Ramos (cell line): Measurements from ENCODE around the gene NF1.
"Not testable (repeated sequence)": the region's sequence is repeated elsewhere in the genome, so short reads cannot be mapped to it uniquely, and the experiment has no call there.

Source experiments
- in situ Hi-C: fragments of 300-500 bp; cut with MboI; formaldehyde crosslinking; loops from one replicate; pipeline ENCODE4 v1.14.3; 2022; ENCODE audit warnings: low sequenced_read_pairs; ENCODE audit not compliant: unreplicated experiment

Gene NF1

DNA sequence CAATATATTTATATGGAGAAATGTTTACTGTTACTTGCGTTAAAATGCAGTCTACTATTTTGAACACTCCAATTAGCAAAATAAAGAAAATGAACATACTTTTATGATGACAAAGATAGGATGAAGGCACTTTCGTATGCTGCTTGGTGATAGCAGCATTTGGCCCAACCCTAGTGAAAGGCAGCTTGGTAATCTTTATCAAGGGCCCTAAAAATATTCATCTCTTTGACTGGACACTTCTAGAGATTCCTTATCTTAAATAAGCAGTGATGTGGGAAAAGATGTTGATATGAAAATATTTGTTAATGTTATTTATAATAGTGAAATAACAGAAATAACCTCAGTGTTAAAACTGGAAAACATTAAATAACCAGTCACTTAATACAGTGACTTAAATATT lies 79.4 kb downstream of the NF1 start:
- in situ Hi-C loops = no loop called here

DNA sequence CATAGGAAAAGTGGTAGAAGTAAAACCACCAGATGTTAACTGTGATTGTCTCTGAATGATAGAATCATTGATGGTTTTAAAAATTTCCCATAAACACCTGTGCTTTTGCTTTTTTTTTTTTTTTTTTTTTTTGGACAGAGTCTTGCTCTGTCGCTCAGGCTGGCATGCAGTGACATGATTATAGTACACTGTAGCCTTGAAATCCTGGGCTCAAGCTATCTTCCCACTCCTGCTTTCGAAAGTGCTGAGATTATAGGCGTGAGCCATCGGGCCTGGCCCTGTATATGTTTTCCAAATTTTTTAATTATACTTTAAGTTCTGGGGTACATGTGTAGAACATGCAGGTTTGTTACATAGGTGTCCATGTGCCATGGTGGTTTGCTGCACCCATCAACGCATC lies 80.5 kb downstream of the NF1 start:
- in situ Hi-C loops = no loop called here

DNA sequence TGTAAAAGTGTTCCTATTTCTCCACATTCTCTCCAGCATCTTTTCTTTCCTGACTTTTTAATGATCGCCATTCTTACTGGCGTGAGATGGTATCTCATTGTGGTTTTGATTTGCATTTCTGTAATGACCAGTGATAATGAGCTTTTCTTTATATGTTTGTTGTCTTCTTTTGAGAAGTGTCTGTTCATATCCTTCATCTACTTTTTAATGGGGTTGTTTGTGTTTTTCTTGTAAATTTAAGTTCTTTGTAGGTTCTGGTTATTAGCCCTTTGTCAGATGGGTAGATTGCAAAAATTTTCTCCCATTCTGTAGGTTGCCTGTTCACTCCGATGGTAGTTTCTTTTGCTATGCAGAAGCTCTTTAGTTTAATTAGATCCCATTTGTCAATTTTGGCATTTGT lies 81.4 kb downstream of the NF1 start:
- in situ Hi-C loops = not testable (repeated sequence)

DNA sequence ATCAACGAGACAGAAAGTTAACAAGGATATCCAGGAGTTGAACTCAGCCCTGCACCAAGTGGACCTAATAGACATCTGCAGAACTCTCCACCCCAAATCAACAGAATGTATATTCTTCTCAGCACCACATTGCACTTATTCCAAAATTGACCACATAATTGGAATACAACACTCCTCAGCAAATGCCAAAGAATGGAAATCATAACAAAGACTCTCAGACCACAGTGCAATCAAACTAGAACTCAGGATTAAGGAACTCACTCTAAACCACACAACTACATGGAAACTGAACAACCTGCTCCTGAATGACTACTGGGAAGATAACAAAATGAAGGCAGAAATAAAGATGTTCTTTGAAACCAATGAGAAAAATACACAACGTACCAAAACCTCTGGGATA lies 84.2 kb downstream of the NF1 start:
- in situ Hi-C loops = not testable (repeated sequence)

DNA sequence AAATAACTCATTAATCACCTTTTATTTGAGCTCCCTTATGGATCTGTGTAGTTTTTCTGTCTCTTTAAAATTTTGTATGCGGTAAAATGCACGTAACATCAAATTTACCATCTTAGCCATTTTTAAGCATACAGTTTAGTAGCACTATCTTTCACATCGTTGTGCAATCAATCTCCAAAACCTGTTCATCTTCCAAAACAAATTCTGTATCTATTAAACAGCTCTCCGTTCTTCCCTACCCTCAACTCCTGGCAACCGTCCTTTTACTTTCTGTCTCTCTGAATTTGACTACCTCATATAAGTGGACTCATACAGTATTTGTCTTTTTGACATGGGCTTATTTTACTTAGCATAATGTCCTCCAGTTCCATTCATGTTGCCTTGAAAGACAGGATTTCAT lies 100.5 kb downstream of the NF1 start:
- in situ Hi-C loops = no loop called here

DNA sequence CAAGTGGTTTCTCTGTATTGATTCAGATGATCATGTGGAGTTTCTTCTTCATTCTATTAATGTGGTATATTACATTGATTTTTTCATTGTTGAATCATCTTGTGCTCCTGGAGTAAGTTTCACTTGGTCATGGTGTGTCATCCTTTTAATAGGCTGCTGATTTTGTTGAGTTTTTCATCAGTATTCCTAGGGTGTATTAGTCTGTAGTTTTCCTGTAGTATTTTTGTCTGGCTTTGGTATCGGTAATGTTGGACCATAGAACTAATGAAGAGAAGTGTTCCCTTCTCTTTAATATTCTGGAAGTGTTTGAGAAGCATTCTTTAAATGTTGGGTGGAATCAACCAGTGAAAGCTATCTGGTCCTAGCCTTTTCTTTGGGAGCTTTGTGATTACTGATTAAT lies 103.2 kb downstream of the NF1 start:
- in situ Hi-C loops = no loop called here

DNA sequence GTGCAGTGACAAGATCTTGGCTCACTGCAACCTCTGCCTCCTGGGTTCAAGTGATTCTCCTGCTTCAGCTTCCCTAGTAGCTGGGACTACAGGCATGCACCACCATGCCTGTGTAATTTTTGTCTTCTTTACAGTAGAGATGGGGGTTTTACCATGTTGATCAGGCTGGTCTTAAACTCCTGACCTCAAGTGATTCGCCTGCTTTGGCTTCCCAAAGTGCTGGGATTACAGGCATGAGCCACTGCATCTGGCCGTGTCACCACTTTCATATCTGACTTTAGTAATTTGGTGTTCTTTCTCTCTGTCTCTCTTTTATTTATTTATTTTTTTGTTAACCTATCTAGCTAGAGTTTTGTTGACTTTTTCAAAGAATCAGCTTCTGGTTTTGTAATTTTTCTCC lies 103.9 kb downstream of the NF1 start:
- in situ Hi-C loops = not testable (repeated sequence)

DNA sequence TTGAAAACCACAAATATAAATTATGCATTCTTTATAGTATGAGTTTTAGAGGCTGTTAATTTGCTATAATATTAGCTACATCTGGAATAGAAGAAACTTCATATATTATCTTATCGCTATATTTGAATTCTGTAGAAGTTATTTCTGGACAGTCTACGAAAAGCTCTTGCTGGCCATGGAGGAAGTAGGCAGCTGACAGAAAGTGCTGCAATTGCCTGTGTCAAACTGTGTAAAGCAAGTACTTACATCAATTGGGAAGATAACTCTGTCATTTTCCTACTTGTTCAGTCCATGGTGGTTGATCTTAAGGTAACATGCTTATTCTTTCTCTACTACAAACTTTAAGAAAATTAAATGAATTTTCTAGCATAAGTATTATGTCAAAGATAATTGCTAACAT lies 105.5 kb downstream of the NF1 start:
- in situ Hi-C loops = no loop called here

DNA sequence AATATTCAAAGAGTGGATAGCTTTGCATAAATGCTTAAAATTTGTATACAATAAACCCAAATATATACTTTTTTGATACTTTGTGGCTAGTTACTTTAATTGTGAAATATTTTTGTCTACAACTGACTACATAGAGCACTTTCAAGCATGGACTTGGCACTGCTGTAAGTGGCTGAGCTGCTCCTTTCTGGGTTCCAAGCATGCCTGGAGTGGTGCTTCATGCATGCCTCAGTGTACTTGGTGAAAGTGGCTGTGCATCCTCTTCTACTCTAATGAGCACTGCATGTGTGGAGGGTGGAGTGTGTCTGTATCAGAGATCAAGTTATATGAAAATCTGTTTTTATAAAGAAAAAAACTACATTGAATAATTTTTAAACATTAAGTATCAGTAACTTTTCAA lies 108.2 kb downstream of the NF1 start:
- in situ Hi-C loops = no loop called here

DNA sequence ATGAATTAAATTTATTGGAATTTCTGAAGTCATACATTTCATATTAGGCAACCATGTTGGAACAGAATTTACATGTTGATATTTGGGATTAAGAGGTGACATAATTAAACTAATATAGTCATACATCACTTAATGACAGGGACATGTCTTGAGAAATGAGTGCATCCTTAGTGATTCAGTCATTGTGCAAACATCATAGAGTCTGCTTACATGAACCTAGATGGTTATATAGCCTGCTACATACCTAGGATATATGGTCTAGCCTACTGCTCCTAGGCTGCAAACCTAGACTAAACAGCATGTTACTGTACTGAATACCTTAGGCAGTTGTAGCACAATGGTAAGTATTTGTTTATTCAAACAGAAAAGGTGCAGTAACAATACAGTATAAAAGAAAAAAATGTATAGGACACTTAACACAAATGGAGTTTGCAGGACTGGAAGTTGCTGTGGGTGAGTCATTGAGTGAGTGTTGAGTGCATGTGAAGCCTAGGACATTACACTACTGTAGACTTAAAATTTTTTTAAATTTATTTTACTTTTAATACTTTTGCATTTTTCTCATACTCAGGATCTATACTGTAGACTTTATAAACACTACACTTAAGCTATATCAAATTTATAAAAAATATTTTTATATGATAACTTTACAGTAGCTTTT lies 116.7 kb downstream of the NF1 start:
- in situ Hi-C loops = loop anchor here (10.0 kb wide), 1 partner anchor 197 kb away; no protein-coding TSS in a partner anchor

DNA sequence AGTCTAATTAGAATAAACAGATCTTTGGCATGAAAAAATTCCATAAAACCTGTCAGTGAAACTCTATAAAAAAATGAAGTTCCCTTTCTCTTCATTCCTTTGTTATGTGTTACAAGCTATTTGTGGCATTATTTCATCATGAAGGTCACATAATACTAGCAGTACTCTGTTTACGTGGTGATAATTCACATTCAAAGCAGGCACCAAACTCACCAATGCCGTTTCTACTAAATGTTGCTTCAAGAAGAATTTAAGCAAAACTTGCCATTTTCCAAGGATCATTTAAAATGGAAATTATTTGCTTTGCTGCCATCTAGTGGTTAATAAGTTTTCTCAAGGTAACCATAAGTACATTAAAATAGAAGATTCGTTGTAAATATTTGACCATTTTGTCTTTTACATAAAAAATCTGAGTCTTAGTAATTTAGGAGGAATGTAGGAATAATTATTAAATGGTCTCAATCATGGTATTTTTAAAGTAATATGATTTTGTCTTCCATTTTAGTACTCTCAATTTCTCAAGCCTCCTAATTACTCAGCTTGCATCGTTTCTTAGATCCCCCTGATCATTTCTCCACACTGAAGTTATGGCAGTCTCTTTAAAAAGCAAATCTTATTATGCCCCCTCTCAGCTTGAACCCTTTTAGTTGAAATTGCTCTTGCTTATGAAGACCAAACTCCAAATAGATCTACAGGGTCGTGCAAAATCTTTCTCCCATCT lies 121.4 kb downstream of the NF1 start:
- in situ Hi-C loops = loop anchor here (10.0 kb wide), 1 partner anchor 201 kb away; no protein-coding TSS in a partner anchor

DNA sequence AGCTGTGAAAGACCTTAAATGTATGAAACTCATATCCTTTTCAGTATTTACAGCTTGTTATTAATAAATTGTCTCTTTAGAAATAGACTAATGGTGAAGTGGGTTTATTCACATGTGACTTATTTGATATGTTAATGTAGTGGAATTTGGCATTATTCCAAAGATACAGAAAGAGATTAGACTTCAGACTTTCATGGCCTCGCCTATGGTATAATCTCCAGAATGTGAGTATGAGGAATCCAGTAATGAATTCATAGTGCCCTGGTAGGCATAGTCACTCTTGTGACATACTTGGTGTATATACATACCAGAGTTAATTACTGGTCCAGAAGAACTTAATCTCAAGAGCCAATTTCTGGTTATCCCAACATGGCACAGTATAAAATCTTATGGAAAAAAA lies 129.6 kb downstream of the NF1 start:
- in situ Hi-C loops = no loop called here

DNA sequence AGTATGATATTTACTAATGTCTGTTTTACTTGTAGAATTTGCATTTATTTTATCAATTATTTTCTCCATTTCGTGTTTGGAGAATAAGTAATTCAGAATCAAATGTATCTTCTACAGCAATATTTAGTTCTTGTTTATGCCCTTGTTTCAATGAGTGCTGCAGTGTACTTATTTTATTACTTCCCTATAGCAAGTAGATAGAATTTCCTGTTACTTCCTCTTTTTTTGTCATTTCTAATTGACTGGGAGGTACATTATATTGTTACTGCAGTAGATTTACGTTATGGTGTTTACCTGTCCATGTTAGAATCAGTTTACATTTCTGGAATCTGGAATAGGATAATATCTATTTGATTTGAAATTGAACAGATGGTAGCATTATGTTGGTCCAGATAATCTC lies 131.1 kb downstream of the NF1 start:
- in situ Hi-C loops = no loop called here

DNA sequence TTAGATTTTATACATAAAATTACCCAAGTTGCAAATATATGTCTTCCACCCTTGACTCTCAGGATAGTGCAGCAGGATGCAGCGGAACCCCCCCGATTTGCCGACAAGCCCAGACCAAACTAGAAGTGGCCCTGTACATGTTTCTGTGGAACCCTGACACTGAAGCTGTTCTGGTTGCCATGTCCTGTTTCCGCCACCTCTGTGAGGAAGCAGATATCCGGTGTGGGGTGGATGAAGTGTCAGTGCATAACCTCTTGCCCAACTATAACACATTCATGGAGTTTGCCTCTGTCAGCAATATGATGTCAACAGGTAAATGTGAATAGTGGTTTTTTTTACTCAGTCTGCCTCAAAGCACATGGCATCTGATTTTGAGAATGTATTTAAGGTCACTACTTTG lies 131.6 kb downstream of the NF1 start:
- in situ Hi-C loops = no loop called here

DNA sequence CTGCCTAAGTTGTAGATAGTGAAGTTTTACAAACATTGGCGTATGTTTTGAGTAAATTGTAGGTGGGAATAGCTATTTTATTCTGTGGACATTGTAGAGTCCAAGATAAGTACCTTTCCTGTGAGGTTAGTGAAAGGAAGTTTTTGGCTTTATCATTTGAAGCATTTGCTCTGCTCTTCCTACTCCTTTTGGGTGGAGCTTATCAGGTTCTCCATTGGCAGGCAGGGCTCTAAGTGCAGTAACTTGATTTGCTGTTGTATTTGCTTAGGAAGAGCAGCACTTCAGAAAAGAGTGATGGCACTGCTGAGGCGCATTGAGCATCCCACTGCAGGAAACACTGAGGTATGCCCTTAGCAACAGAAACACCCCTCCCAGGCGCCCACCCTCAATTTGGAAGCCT lies 132.2 kb downstream of the NF1 start:
- in situ Hi-C loops = no loop called here

DNA sequence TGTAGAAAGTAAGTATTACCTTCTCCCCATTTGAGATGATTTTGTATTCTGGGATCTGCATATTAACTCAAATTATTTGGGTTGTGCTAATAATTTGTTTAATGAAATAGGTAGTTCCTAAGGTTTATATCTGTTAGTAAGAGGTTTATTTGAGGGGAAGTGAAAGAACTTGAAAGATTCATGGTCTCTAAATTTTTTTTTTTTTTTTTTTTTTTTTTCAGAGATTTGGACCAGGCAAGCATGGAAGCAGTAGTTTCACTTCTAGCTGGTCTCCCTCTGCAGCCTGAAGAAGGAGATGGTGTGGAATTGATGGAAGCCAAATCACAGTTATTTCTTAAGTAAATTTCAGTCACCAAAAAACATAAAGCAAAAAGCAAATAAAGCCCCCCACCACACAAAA lies 137.1 kb downstream of the NF1 start:
- in situ Hi-C loops = no loop called here

DNA sequence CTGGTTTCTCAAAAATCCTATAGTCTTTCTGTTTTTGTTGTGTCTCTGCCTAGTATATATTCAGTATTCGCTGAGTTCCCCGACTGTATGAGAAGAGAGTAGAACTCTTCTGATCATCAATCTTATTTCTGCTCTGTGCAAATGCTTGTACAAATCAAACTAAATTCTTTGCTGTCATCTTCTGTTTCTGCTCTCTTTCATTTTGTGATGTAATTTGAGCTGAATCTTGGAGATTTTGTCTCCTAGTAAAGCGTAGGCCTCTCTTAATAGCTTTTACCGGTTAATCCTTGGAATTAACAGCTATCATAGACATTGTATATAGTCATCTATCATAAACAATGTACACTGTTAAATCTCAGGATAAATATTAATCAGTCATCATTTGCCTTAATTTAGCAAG lies 140.3 kb downstream of the NF1 start:
- in situ Hi-C loops = no loop called here

DNA sequence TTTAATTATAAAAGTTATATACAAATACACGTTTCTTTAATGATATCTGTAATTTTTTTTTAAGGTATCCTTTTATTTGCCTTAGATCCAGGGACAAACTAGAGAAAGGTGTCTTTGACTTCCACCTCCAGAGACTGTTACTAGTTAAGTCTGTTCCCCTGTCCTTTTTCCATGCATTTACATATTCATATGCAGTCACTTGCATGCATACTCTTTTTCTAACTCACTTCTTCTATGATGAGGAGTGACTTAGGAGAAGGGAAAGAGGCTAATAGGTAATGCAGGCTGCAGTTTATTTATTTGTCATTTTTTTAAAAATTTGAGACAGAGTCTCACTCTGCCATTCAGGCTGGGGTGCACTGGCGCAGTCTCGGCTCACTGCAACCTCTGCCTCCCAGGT lies 141.4 kb downstream of the NF1 start:
- in situ Hi-C loops = no loop called here

DNA sequence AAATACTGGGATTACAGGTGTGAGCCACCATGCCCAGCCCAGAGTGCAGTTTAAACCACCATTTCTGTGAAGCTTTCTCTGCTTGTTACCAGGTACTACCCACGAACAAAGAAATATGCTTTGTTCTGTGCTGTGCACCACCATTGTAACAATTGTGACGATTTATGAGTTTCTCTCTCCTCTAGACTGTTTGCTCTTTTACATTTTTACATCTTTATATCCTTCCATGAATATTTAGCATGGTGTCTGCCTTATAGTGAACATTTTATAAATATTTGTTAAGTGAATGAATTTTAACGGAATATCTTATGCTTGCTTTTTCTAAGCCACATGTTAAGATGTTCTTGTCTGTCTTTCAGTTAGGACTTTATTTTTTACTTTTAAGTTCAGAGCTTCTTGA lies 141.9 kb downstream of the NF1 start:
- in situ Hi-C loops = no loop called here

DNA sequence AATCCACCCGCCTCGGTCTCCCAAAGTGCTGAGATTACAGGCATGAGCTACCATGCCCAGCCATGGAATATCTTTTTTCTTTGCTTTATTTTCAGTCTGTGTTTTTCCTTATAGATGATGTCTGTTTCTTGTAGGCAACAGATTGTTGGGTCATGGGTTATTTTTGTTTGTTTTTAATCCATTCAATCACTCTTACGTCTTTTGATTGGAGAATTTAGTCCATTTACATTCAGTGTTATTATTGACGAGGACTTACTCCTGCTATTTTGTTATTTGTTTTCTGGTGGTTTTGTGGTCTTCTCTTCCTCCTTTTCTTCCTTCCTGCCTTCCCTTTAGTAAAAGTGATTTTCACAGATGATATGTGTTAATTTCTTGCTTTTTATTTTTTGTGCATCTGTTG lies 146.3 kb downstream of the NF1 start:
- in situ Hi-C loops = no loop called here

DNA sequence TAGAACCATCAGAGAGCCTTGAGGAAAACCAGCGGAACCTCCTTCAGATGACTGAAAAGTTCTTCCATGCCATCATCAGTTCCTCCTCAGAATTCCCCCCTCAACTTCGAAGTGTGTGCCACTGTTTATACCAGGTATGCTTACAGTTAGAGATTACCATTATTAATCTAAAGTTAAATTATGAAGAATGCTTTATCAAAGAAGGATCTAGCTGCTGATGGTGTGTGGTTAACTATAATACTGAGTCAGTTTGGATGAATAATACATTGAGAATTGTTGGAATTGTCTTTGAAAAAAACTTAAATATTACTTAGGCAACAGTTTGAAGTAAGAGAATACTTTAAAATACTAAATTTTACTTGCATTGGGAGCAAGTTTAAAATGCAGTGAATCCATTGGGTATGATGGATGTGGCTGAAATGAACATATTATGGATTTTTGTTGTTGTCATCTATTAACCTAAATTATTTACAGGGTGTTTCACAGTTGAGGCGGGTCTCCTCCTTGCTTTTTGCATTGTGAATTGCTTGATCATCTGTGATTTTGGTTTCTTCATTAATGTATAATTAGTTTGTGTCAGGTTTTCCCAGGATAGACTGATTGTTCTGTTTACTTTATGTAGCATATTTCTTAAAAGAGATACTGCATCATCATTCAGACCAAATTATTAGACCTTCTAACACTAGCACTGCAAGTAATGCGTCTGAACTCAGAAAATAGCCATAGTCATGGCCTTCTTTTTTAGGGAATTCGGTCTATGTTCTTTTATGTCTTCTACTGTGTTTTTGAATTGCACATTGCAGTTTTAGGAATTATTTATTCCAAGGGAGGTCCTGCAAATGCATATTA lies 154.4 kb downstream of the NF1 start:
- in situ Hi-C loops = no loop called here
